ENCODE data around the gene CCT6B. TPM values are rescaled to one million over a fixed set of nuclear protein-coding genes. Genes with fewer than 3 reads are reported as not detected.

Gene CCT6B
- polyA plus RNA-seq, 1 experiment, result 1.4 TPM

DNA sequence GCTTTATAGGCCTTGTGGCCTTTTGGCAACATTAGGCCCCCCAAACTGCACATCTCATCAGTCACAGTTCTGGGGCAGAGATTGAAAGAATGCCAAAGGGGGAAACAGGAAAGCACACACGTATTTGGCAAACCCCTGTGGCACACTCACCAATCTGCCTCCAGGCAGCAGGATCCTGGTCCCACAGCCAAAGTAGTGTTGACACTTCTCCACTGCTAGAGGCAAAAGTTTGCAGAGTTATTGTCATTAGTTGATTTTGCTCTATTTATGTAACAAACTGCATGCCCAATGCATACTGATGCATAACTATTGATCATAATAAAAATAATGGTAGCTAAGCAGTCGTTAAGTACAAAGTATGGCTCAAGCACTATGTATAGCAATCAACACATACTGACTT is 45.1 kb downstream of the CCT6B start:
- H3K27me3 ChIP-seq (ENCODE audit: control insufficient read depth, insufficient read depth, low read length), result no peaks in the 10 kb centered on the region; the same call in 1 of the 2 replicates
- CTCF ChIA-PET, result interaction anchor here (0.6 kb wide), 1 partner anchor 18 kb away, joined by 3 read pairs; no protein-coding TSS in a partner anchor
- no peaks in the 10 kb centered on the region for H3K36me3 ChIP-seq (ENCODE audit: control insufficient read depth, insufficient read depth, low read length)
- no peak for DNase-seq (ENCODE audit: low read depth)
- no peak overlapping the region for H3K4me3 ChIP-seq (ENCODE audit: low read depth, low read length)
- TF ChIP-seq, protein P1, sequence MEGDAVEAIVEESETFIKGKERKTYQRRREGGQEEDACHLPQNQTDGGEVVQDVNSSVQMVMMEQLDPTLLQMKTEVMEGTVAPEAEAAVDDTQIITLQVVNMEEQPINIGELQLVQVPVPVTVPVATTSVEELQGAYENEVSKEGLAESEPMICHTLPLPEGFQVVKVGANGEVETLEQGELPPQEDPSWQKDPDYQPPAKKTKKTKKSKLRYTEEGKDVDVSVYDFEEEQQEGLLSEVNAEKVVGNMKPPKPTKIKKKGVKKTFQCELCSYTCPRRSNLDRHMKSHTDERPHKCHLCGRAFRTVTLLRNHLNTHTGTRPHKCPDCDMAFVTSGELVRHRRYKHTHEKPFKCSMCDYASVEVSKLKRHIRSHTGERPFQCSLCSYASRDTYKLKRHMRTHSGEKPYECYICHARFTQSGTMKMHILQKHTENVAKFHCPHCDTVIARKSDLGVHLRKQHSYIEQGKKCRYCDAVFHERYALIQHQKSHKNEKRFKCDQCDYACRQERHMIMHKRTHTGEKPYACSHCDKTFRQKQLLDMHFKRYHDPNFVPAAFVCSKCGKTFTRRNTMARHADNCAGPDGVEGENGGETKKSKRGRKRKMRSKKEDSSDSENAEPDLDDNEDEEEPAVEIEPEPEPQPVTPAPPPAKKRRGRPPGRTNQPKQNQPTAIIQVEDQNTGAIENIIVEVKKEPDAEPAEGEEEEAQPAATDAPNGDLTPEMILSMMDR (IDR thresholded peaks at IDR 0.05; ENCODE audit: insufficient read depth, low read depth, low read length), result no peak
- POLR2A ChIA-PET, result no interaction called here

DNA sequence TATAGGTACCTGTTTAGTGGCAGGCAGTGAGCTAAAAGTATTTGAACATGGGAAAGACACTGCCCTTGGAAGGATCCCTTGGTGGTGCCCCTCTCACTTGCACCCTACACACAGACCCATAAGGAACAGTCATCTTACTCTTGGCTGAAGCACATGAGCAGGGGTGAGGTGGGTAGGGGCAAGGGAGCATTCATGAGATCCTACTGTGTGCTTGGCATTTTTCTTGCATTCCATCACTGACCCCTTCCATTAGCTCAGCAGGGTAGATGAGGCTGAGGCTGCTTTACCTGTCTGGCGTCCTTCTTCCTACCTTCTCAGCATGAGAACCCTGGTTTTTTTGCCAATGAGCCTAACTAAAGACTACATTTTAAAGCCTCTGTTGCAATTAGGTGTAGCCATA is 48.3 kb downstream of the CCT6B start:
- no peaks in the 10 kb centered on the region; the same call in 1 of the 2 replicates for H3K27me3 ChIP-seq (ENCODE audit: control insufficient read depth, insufficient read depth, low read length)
- CTCF ChIA-PET, result no interaction called here
- DNase-seq (ENCODE audit: low read depth), result no peak
- POLR2A ChIA-PET, result no interaction called here
- no peak overlapping the region for H3K4me3 ChIP-seq (ENCODE audit: low read depth, low read length)
- H3K36me3 ChIP-seq (ENCODE audit: control insufficient read depth, insufficient read depth, low read length), result no peaks in the 10 kb centered on the region
- TF ChIP-seq, protein P1 (IDR thresholded peaks at IDR 0.05; ENCODE audit: insufficient read depth, low read depth, low read length), result no peak

DNA sequence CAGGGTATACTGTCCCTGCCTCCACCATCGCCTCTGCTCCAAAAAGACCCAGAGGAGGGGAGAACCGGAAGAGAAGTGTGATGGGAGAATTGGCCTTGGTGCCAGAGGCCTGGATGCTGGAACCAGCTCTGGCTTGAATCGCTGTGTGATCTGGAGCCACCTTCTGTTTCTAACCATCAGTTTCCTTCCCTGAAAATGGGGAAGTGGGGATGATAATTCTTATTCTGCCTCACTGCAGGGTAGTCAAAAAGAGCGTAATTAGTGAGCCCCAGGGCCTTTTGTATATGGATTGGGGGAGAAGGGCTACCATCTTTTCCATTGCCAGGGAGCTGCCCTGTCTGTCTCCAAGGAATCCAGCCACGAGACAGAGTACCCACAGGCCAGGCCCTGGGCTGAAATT is 52.2 kb downstream of the CCT6B start:
- Histone ChIP-seq H3K36me3 (ENCODE audit: control insufficient read depth, insufficient read depth, low read length) (no peaks in the 10 kb centered on the region), H3K4me3 (ENCODE audit: low read depth, low read length) (no peak overlapping the region), H3K27me3 (ENCODE audit: control insufficient read depth, insufficient read depth, low read length) (no peaks in the 10 kb centered on the region)
- CTCF ChIA-PET, result no interaction called here
- POLR2A ChIA-PET, result no interaction called here
- no peak for DNase-seq (ENCODE audit: low read depth)
- TF ChIP-seq, protein P1 (IDR thresholded peaks at IDR 0.05; ENCODE audit: insufficient read depth, low read depth, low read length), result no peak

DNA sequence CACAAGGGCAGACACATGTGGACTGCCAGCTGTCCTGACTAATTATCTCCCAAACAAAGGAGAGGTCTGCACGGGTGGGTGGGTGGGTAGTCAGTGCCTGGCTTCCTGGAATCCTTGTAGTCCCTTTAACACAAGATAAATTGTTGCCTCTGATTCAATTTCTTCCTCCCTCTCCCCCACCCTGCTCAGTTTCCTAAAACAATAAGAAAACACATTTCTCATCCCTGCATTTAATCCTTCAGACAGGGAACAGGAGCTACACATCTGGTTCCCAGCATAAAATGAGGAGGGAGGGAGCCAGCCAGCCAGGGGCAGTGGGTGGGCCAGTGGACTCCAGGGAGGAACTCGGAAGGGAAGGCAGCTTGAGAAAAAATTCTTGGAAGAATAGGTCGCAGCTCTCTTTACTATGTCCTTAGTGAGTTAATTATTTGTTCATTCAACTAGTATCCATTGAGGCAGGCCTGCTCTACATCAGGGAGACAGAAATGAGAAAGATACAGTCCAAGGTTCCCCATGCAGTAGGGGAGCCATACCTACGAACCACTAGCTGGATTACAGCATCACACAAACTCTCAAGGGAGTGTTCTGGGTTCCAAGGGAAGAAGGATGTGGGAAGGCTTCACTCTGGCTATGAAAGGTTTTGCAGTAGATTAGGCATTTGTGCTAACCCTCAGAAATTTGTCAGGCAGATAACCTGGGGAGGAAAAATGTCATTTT is 58.3 kb downstream of the CCT6B start:
- ChIA-PET POLR2A (no interaction called here), CTCF (no interaction called here)
- H3K36me3 ChIP-seq (ENCODE audit: control insufficient read depth, insufficient read depth, low read length), result no peaks in the 10 kb centered on the region
- DNase-seq (ENCODE audit: low read depth), result no peak
- no peak overlapping the region for H3K4me3 ChIP-seq (ENCODE audit: low read depth, low read length)
- H3K27me3 ChIP-seq (ENCODE audit: control insufficient read depth, insufficient read depth, low read length), result no peaks in the 10 kb centered on the region; the same call in none of the 2 replicates
- TF ChIP-seq, protein P1 (IDR thresholded peaks at IDR 0.05; ENCODE audit: insufficient read depth, low read depth, low read length), result no peak

DNA sequence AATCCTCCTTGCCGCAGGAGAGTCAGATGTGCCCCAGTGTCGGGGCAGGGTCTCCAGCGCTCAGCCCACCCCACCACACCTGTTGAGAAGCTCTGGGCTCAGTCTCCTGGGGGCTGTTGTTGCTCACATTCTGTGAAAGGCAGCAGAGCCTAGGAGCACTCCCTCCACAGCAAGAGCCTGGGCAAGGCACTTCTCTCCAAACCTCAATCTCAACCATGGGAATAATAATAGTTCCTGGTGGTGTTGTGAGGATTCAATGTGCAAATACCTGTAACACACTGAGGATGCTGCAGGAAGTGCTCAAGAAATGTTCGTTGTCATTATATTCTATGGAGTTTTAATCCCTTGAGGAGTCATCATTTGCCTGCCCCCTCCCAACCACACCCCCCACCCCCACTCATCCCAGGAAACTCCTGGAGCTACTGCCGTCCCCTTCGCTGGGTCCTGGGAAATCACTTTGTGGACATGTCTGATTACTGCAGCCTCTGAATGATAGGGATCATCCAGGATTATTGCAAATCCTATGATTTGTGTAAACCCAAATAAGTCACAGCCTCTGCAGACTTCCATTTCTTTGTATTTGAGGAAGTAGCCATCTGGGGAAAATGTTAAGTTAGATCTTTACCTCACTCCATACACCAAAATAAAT is 61.5 kb downstream of the CCT6B start:
- TF ChIP-seq, protein P1 (IDR thresholded peaks at IDR 0.05; ENCODE audit: insufficient read depth, low read depth, low read length), result no peak
- POLR2A ChIA-PET, result no interaction called here
- Histone ChIP-seq H3K27me3 (ENCODE audit: control insufficient read depth, insufficient read depth, low read length) (no peaks in the 10 kb centered on the region; the same call in none of the 2 replicates), H3K4me3 (ENCODE audit: low read depth, low read length) (no peak overlapping the region), H3K36me3 (ENCODE audit: control insufficient read depth, insufficient read depth, low read length) (no peaks in the 10 kb centered on the region)
- DNase-seq (ENCODE audit: low read depth), result no peak
- CTCF ChIA-PET, result no interaction called here
